PC-9 (cell line): ENCODE measurements around the gene RBM43. TPM values are rescaled to one million over a fixed set of nuclear protein-coding genes. Genes with fewer than 3 reads are reported as not detected.

Experiments
- BruUV-seq: library from RNA; stranded (reverse); fragments of 400-500 nt; replicated peaks from 2 replicates; lab custom pipeline; 2021; lab: Mats Ljungman, UMichigan
- CTCF ChIA-PET: fragments of 300-600 bp; sonication (Branson Sonifier 250); formaldehyde crosslinking; loops from one replicate; lab custom pipeline; 2022; ENCODE audit warnings: antibody characterized with exemption; lab: Charles Lee
- POLR2A ChIA-PET: fragments of 300-600 bp; sonication (Branson Sonifier 250); formaldehyde crosslinking; loops from one replicate; lab custom pipeline; 2022; ENCODE audit warnings: antibody characterized with exemption; ENCODE audit not compliant: unreplicated experiment; lab: Charles Lee
- DNase-seq, 2 experiments: peaks; one replicate each; pipeline versions ENCODE4 v3.0.0 to v3.0.0-alpha.2; 2015 to 2022; ENCODE audit warnings: mixed read lengths in 1 of 2
- H2AFZ ChIP-seq: fragments of 200-600 bp; sonication (generic); 2 replicates; pipeline ENCODE4 v1.8.1; 2017; ENCODE audit warnings: antibody characterized with exemption
- H3F3A ChIP-seq: fragments of 200-600 bp; sonication (generic); 2 replicates; pipeline ENCODE4 v1.8.1; 2017; ENCODE audit warnings: antibody characterized with exemption, mild to moderate bottlenecking, low read depth; ENCODE audit not compliant: insufficient read depth
- H3K27ac ChIP-seq: fragments of 200-600 bp; sonication (generic); 2 replicates; pipeline ENCODE4 v1.6.1; 2016; ENCODE audit warnings: mixed run types
- H3K27me3 ChIP-seq: fragments of 200-600 bp; sonication (generic); 2 replicates; pipeline ENCODE4 v1.6.1; 2016; ENCODE audit warnings: low read depth, mixed run types; ENCODE audit not compliant: insufficient read depth
- H3K36me3 ChIP-seq: fragments of 200-600 bp; sonication (generic); 2 replicates; pipeline ENCODE4 v1.6.1; 2016; ENCODE audit warnings: low read depth, mixed run types
- H3K4me1 ChIP-seq: fragments of 200-600 bp; sonication (generic); replicated peaks from 2 replicates; pipeline ENCODE4 v1.6.1; 2016; ENCODE audit warnings: mixed run types; ENCODE audit not compliant: insufficient read depth
- H3K4me2 ChIP-seq: fragments of 200-600 bp; sonication (generic); 2 replicates; pipeline ENCODE4 v1.6.1; 2017; ENCODE audit warnings: mixed run types
- H3K4me3 ChIP-seq: fragments of 200-600 bp; sonication (generic); 2 replicates; pipeline ENCODE4 v1.6.1; 2016; ENCODE audit warnings: mixed run types
- H3K79me2 ChIP-seq: fragments of 200-600 bp; sonication (generic); 2 replicates; pipeline ENCODE4 v1.6.1; 2017; ENCODE audit warnings: low read depth, mixed run types
- H3K9me2 ChIP-seq: fragments of 200-600 bp; sonication (generic); 2 replicates; pipeline ENCODE4 v1.8.1; 2017; ENCODE audit warnings: mild to moderate bottlenecking; ENCODE audit not compliant: insufficient read depth
- H3K9me3 ChIP-seq: fragments of 200-600 bp; sonication (generic); 2 replicates; pipeline ENCODE4 v1.8.1; 2016; ENCODE audit warnings: low read depth; ENCODE audit not compliant: insufficient read depth
- H4K20me1 ChIP-seq: fragments of 200-600 bp; sonication (generic); 2 replicates; pipeline ENCODE4 v1.8.1; 2017; ENCODE audit not compliant: insufficient read depth
- CTCF ChIP-seq: fragments of 200-600 bp; sonication (generic); conservative IDR thresholded peaks from 2 replicates; pipeline ENCODE4 v1.6.1; 2017; ENCODE audit warnings: mixed run types, antibody characterized with exemption, mild to moderate bottlenecking, moderate library complexity
- EZH2 ChIP-seq: fragments of 200-600 bp; sonication (generic); IDR thresholded peaks from 2 replicates; pipeline ENCODE4 v1.8.0; 2017; ENCODE audit warnings: antibody characterized with exemption, low read depth
- intact Hi-C: fragments of 100-400 bp; cut with micrococcal nuclease; formaldehyde crosslinking; loops from one replicate; pipeline ENCODE4 v1.10.0; 2022; ENCODE audit not compliant: unreplicated experiment
- total RNA-seq: library from RNA; stranded (reverse); gene quantifications from 2 replicates; pipeline ENCODE4 v1.2.3, GENCODE V29; 2021

Gene RBM43
- total RNA-seq, 1 experiment from 2014 or later: 5.3 TPM

DNA sequence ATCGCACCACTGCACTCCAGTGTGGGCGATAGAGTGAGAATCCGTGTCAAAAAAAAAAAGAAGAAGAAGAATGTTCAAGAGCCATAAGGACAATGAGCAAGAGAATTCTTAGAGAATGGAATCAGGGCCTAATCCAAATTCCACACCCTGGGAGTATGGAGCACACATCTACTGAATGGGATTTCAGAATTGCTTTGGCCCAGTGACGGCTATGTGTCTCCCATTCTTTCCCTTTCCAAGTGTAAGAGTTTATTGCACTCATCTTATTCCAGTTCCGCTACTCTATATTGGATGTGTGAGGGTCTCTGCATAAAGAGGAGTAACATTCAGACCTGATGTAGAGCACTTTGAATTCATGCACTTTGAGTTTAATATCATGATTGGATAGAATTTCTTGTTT, 5.9 kb upstream of the RBM43 start:
- Histone ChIP-seq H4K20me1 (no peaks in the 10 kb centered on the region), H3K36me3 (no peaks in the 10 kb centered on the region), H3K4me1 (no peaks in the 10 kb centered on the region), H2AFZ (no peak overlapping the region), H3F3A (no peaks in the 10 kb centered on the region), H3K4me2 (no peak overlapping the region), H3K4me3 (no peak overlapping the region), H3K79me2 (no peaks in the 10 kb centered on the region), H3K9me2 (no peaks in the 10 kb centered on the region), H3K27ac (no peak overlapping the region), H3K27me3 (no peaks in the 10 kb centered on the region), H3K9me3 (no peaks in the 10 kb centered on the region)
- ChIA-PET CTCF (no interaction called here), POLR2A (no interaction called here)
- intact Hi-C loops: no loop called here
- TF ChIP-seq EZH2: no peak
- TF ChIP-seq CTCF: no peak
- BruUV-seq: no TSS peak
- DNase-seq: no peak

DNA sequence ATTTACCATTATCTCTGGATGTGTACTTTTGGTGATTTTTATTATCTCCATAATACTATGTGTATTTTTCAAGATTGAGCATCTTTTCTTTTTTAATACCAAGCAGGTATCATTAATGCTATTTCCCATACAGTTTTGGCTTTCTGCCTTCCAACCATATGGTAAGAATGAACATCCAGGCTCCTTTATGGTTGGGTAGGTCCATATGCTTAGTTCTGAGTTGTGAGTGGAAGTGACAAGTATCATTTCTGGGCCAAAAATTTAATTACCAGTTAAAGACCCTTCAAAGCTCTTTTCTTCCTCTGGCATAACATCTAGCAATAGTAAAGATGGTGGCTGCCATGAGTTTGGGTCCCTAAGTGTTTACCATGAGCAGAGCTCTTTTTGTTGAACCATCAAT, 4.3 kb upstream of the RBM43 start:
- Histone ChIP-seq H3K4me3 (no peak overlapping the region), H4K20me1 (no peaks in the 10 kb centered on the region), H3K27ac (no peak overlapping the region), H2AFZ (no peak overlapping the region), H3K9me2 (no peaks in the 10 kb centered on the region), H3F3A (0 out of 2 replicates have a peak, but pooled peaks cover 3% of the 10 kb centered on the region), H3K36me3 (no peaks in the 10 kb centered on the region), H3K79me2 (no peaks in the 10 kb centered on the region), H3K27me3 (no peaks in the 10 kb centered on the region), H3K9me3 (no peaks in the 10 kb centered on the region), H3K4me2 (no peak overlapping the region), H3K4me1 (no peaks in the 10 kb centered on the region)
- CTCF ChIA-PET: no interaction called here
- POLR2A ChIA-PET: no interaction called here
- DNase-seq: no peak
- TF ChIP-seq CTCF (no peak), EZH2 (no peak)
- BruUV-seq: no TSS peak
- intact Hi-C loops: no loop called here

- no TSS peak for BruUV-seq
- 0 out of 2 replicates have a peak, but pooled peaks cover 3% of the 10 kb centered on the region for H3F3A ChIP-seq
- no peaks in the 10 kb centered on the region for H3K9me2 ChIP-seq
- H3K79me2 ChIP-seq: no peaks in the 10 kb centered on the region
- POLR2A ChIA-PET: interaction anchor here (0.7 kb wide), 1 partner anchor 1143 kb away, joined by 3 read pairs; no protein-coding TSS in a partner anchor
- no peaks in the 10 kb centered on the region for H3K9me3 ChIP-seq
- TF ChIP-seq CTCF: no peak
- TF ChIP-seq EZH2: no peak
- no peak overlapping the region for H2AFZ ChIP-seq
- CTCF ChIA-PET: interaction anchor here (0.6 kb wide), 1 partner anchor 143 kb away, joined by 6 read pairs; no protein-coding TSS in a partner anchor
- H3K4me2 ChIP-seq: no peak overlapping the region
- H3K27me3 ChIP-seq: no peaks in the 10 kb centered on the region
- H3K27ac ChIP-seq: no peak overlapping the region
- no peaks in the 10 kb centered on the region for H3K36me3 ChIP-seq
- no peak overlapping the region for H3K4me3 ChIP-seq
- H3K4me1 ChIP-seq: peaks cover 8% of the 10 kb centered on the region
- no peak for DNase-seq
- intact Hi-C loops: no loop called here
- no peaks in the 10 kb centered on the region for H4K20me1 ChIP-seq
These were observed 2.6 kb upstream of the RBM43 start for GRCh38 chr2:151264157-151264825.
